ENCODE measurements around the gene AP3S2. TPM values are rescaled to one million over a fixed set of nuclear protein-coding genes. Genes with fewer than 3 reads are reported as not detected.

The AP3S2 gene
- total RNA-seq, 2 donors from 2014 or later: 41.8 to 50.6 TPM

GRCh38 chr15:89883518-89883917, 10.3 kb downstream of the AP3S2 start:
- Histone ChIP-seq H3K36me3 (peaks cover 33% of the 10 kb centered on the region), H3K9me3 (no peaks in the 10 kb centered on the region), H3K27me3 (replicated peaks; ENCODE audit: insufficient read depth) (no peaks in the 10 kb centered on the region), H3K4me1 (ENCODE audit: control insufficient read depth in 1 of 2, low read depth in 2 of 2) (no peaks in the 10 kb centered on the region), H3K4me3 (no peak overlapping the region), H3K27ac (no peak overlapping the region)
- no peak for ATAC-seq (ENCODE audit: insufficient number of reproducible peaks, low FRiP score, low read depth)
- no peak for DNase-seq (ENCODE audit: low spot score)
- TF ChIP-seq, protein P1, sequence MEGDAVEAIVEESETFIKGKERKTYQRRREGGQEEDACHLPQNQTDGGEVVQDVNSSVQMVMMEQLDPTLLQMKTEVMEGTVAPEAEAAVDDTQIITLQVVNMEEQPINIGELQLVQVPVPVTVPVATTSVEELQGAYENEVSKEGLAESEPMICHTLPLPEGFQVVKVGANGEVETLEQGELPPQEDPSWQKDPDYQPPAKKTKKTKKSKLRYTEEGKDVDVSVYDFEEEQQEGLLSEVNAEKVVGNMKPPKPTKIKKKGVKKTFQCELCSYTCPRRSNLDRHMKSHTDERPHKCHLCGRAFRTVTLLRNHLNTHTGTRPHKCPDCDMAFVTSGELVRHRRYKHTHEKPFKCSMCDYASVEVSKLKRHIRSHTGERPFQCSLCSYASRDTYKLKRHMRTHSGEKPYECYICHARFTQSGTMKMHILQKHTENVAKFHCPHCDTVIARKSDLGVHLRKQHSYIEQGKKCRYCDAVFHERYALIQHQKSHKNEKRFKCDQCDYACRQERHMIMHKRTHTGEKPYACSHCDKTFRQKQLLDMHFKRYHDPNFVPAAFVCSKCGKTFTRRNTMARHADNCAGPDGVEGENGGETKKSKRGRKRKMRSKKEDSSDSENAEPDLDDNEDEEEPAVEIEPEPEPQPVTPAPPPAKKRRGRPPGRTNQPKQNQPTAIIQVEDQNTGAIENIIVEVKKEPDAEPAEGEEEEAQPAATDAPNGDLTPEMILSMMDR (IDR thresholded peaks at IDR 0.05): no peak

- Histone ChIP-seq H3K36me3 (peaks cover 31% of the 10 kb centered on the region), H3K9me3 (no peaks in the 10 kb centered on the region), H3K27me3 (replicated peaks; ENCODE audit: insufficient read depth) (no peaks in the 10 kb centered on the region), H3K27ac (no peak overlapping the region), H3K4me3 (no peak overlapping the region), H3K4me1 (ENCODE audit: control insufficient read depth in 1 of 2, low read depth in 2 of 2) (no peaks in the 10 kb centered on the region)
- DNase-seq (ENCODE audit: low spot score): no peak
- TF ChIP-seq, protein P1 (IDR thresholded peaks at IDR 0.05): no peak
- ATAC-seq (ENCODE audit: insufficient number of reproducible peaks, low FRiP score, low read depth): no peak
Observed at GRCh38 chr15:89880727-89881126, 13.1 kb downstream of the AP3S2 start.

- Histone ChIP-seq H3K36me3 (peaks cover 36% of the 10 kb centered on the region), H3K9me3 (no peaks in the 10 kb centered on the region), H3K4me1 (ENCODE audit: control insufficient read depth in 1 of 2, low read depth in 2 of 2) (no peaks in the 10 kb centered on the region), H3K27ac (no peak overlapping the region), H3K27me3 (replicated peaks; ENCODE audit: insufficient read depth) (no peaks in the 10 kb centered on the region), H3K4me3 (no peak overlapping the region)
- no peak for DNase-seq (ENCODE audit: low spot score)
- TF ChIP-seq, protein P1 (IDR thresholded peaks at IDR 0.05): no peak
- ATAC-seq (ENCODE audit: insufficient number of reproducible peaks, low FRiP score, low read depth): no peak
Observed at GRCh38 chr15:89878323-89878722, 15.5 kb downstream of the AP3S2 start.

DNA sequence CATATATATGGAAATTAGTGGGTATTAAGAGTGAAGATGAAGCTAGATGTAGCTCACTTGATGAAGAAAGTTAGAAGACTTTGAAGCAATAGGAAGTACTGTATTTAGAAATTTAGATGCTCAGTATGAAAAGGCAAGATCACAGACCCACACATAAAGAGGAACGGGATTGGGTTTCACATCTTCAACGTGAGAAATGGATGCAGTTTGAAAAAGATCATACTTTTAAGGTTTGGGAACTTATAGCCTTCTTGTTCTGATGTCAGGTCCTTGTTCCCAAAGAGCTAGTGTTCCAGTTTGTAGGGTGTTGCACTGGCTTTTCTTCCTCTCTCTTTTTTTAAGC, 16.7 kb downstream of the AP3S2 start:
- H3K4me3 ChIP-seq: no peak overlapping the region
- H3K4me1 ChIP-seq (ENCODE audit: control insufficient read depth in 1 of 2, low read depth in 2 of 2): no peaks in the 10 kb centered on the region
- no peak overlapping the region for H3K27ac ChIP-seq
- TF ChIP-seq, protein P1 (IDR thresholded peaks at IDR 0.05): no peak
- H3K36me3 ChIP-seq: peaks cover 32% of the 10 kb centered on the region
- ATAC-seq (ENCODE audit: insufficient number of reproducible peaks, low FRiP score, low read depth) (no peak), DNase-seq (ENCODE audit: low spot score) (no peak)
- H3K9me3 ChIP-seq: no peaks in the 10 kb centered on the region
- H3K27me3 ChIP-seq (replicated peaks; ENCODE audit: insufficient read depth): no peaks in the 10 kb centered on the region

- no peak for ATAC-seq (ENCODE audit: insufficient number of reproducible peaks, low FRiP score, low read depth)
- Histone ChIP-seq H3K9me3 (no peaks in the 10 kb centered on the region), H3K36me3 (peaks cover 32% of the 10 kb centered on the region), H3K27ac (no peak overlapping the region), H3K27me3 (replicated peaks; ENCODE audit: insufficient read depth) (no peaks in the 10 kb centered on the region), H3K4me1 (ENCODE audit: control insufficient read depth in 1 of 2, low read depth in 2 of 2) (no peaks in the 10 kb centered on the region), H3K4me3 (no peak overlapping the region)
- no peak for DNase-seq (ENCODE audit: low spot score)
- TF ChIP-seq, protein P1 (IDR thresholded peaks at IDR 0.05): no peak
Observed at GRCh38 chr15:89876396-89877082, 17.3 kb downstream of the AP3S2 start.

Measured in thoracic aorta (tissue), 2 donors.